Superior temporal gyrus (tissue), 1 donor: ENCODE results near the gene KCTD16.

ENCODE experiments used
- DNase-seq: peaks from one replicate; pipeline ENCODE4 v3.0.0-alpha.2; 2016; ENCODE audit errors: extremely low spot score

Gene KCTD16

DNA sequence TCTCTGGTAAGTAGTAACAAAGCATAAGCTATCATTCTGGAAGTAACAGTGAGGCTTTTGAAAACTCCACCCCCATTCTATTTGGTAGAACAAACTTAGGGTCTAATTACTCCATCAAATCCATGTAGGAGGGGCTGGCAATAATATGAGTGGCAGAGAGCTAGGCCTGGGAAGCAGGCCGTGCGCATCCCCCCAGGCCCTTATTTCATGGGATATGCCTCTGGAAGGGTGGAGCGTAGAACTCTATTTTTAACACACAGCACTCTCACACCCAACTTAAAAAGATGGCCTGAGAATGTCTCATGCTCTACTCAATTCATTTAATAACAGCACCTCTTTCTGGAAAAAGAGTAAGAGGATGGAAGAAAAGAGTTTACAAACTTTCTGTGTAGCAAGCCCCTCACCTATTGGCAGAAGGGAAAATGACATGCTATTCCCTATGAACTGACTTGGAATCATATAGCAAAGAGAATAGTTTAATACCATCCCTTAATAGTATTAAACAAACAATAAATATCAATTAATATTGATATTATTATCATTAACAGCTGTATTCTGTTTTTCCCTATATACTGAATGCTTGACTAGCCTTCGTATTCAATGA is 233.2 kb downstream of the KCTD16 start:
- no peak for DNase-seq

DNA sequence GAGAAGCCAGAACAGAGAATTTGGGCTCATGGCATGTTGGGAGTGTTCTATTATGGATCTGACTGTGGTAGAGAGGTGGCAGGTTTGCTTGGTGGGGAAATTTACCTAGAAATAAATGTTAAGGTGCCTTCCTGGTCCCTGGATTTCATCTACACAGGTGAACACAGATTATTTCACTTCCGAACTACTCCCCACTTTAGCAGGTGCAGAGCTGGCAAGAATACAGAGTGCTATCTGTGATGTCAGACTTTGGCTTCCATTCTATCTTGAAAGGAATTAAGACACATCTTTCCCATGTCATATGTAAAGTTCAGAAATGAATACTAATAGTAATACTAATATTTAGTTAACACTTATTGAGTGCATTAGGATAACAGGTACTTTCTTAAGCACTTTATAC is 234.0 kb downstream of the KCTD16 start:
- no peak for DNase-seq

DNA sequence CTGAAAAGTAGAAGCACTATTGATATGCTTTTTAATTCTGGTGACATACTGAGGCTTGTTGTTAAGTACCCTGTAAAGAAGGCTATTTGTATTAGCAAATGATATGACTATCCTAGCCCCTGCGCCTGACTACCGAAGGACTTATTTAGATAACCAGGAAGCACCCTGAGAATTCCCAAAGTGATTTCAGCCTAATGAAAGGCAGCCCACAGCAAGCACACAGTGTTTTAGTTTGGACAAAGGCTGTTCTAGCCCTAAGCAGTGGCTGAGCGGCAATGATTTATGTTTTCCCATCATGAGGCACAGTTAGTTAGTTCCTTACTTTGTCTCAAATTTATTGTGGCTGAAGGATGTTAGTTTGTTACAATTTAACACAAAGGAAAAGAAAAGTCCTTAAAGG is 235.3 kb downstream of the KCTD16 start:
- no peak for DNase-seq

DNA sequence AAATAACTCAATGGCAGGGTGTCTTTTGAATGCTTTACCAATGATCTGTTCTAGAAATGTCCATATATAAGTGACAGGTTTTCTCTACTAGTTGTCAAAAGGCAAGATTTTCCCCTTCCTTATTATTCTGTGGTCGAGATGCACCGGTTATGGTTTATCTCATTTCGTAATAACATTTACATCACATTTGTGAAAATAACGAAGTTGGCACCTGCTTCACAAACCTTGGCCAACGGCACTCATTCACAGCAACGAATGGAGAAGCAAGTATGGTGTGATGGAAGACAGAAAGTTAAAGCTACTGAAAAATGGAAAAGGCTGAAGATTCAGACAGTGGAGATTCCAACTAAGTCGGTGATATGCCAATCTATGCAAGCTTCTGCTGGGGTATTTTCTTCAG is 235.8 kb downstream of the KCTD16 start:
- no peak for DNase-seq

DNA sequence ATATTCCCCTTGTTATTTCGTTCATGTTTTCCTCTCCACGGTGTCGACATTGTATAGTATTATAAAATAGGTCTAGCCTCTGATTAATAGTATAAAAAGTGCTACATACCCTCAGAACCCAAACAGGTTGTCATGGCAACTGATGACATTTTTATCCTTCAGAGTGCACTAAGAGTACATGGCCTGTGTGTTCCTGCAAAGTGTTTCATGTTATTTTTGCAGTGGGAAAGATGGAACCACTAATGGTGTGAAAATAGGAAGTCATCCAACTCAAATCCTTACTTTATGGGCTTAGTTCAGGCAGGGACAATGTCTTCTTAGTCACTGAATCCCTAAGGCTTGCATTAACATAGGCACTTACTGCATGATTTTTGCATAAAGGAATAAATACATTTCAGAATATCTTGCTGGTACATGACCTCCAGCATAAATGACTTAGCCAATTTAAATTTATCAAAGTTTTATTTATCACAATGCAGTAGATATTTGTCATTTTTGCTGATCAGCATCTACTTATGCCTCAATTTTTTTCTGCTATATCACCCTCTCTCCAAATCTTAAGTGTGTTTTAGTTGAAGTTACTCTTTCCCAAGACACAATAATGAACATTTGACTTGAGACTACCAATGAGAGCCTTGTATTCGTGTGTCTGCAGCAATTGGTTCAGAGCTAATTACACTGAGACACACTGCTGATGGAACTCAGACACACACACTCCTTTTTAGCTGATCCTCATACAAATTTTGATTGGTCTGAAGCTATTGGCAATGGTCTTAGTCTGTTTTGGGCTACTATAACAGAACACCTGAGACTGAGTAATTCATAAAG is 243.7 kb downstream of the KCTD16 start:
- DNase-seq: no peak

DNA sequence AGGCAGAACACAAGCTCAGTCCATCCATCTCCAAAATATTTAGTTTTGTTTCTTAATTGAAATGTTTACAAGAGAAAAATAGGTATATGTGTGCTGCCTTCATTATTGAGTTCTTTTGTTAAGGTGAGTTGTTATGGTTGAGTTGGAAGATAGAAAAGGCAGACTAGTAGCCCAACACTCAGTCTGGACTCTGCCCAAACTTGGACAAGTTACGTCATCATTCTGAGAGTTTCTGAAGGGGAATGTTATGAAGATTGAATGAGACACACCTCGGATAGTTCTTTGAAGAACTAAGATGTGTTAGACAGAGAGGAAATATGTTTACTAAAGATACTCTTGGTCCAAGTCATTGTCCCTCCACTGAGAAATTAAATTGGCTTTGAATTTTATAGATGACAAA is 245.5 kb downstream of the KCTD16 start:
- no peak for DNase-seq

DNA sequence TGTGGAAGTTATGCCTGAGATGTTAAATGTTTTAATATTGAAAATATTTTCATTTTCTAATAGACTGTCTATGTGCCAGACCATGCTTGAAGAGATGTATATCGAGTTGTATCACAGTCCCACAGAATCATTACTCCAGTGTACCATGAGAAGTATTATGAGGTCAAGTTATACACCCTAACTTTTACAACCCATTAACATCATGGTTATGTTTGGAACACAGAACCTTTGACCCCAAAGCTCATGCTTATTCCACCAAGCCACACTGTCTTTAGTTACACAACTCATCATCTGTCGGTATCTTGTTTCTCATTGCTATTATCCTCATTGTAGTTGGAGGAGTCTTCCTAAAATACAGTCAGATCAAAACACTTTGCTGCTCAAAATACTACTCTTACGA is 248.0 kb downstream of the KCTD16 start:
- no peak for DNase-seq

DNA sequence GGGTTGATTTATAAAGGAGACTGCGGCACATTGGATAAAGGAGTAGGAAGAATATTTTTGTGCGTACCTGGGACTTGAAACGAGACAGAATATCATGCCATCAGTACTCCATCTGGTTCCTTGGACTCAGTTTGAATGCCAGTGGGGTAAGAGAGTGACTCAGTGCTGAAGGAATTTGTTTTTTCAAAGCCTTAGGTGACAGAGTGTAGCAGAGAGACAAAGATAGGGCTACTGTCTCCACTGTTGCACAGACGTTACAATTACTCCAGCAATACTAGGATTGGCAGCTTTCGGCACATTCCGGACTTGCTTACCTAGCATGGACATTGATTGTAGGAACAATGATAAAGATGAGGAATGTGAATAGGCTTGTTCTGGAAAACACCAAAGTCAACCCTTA is 250.7 kb downstream of the KCTD16 start:
- no peak for DNase-seq

DNA sequence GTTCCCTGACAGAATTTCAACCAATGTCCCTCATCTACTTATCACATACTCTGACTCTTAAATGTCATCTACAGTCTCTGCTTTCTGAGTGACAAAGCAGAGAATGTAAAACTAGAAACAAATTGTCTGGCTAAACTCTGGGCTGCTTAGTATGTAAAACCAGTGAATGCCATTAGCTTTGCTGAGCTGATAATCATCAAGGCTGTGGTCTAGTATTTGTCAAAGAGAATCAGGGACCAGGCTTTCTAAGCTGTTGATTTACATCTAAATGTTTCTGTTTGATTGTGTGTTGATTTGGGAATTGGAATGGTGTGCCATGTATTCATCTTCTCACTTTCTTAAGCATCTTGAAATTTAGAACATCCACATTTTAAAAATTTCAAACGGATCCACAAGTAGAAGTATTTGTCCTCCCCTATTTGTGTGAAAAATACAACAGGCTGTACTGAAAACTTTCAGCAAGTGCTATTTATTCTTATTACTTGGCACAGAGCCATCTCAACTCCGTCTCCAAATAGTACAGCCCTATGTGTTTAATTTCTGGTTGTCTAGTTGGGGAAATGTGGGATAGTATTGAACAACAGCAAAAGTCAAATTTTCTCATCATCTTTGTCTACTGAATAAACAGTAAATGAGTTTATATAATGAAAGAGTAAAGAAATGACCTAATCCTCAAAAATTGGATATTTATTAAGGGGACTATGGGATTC is 251.5 kb downstream of the KCTD16 start:
- DNase-seq: no peak

DNA sequence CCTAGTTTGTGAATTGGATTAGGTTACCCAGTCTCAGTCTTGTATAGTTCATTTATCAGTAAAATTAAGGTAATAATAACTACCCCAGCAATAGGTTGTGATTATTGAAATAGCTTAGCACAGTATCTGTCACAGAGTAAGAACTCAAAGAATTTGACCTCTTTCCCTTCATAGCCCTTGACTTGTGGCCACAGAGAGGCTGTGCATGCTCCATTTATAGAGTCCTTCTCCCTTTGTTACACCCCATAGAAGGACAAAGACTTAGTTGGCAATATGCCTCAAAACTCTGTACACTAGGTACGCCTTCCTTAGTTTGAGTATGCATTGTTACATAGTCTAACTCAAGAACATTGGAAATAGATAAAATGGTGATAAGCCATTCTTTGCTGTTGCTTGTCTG is 257.2 kb downstream of the KCTD16 start:
- DNase-seq: no peak

DNA sequence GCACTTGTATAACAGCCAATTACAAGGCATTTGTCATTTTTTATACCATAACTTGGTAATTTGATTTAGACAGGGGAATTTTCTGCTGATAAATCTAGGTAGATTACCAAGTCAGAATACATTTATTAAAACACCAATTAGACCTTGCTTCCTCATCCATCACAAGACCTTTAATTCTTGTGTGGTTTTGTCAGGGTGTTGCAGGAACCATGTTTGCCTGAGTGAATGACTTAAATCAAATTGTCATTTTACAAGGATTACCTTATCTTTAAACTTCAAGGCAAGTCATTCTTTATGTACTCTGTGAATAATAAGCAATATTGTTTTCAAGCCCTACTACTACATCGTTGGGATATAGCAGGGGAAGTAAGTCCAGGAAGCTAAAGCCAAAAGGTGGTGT is 257.7 kb downstream of the KCTD16 start:
- DNase-seq: no peak

DNA sequence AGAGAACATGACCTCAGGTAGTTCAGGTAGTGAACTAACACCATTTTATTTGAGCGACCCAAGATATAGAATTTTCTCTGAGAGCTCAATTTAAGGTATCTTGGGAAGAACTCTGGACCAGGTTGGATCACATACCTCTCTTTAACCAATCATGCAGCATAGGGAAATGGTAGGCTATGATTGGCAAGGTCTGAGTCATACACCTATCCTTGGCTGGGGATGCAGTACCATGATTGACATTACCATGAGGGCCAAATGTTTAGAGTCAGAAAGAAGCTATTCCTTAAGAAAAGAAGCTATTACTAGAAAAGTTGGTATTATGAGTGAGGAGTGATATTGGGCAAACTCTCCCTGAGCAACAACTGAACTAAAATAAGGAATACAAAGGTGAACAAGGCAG is 258.7 kb downstream of the KCTD16 start:
- no peak for DNase-seq

DNA sequence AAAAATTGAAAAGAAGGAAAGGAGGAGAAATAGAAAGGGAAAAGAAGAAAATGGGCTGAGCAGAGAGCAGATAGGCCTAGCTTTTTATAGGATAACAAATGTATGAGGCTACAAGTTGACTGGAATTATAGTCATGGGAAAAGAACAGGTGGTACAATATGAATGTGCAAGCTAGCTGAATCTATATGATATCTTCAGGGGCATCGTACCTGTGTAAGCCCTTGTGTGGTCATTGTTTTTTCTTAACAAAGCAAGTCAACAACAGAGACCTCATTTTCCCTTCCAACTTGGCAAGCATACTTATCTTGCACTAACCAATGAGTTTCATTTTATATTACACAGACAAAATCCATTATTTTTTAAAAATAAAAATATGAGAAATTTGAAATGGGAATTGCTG is 259.2 kb downstream of the KCTD16 start:
- DNase-seq: no peak

DNA sequence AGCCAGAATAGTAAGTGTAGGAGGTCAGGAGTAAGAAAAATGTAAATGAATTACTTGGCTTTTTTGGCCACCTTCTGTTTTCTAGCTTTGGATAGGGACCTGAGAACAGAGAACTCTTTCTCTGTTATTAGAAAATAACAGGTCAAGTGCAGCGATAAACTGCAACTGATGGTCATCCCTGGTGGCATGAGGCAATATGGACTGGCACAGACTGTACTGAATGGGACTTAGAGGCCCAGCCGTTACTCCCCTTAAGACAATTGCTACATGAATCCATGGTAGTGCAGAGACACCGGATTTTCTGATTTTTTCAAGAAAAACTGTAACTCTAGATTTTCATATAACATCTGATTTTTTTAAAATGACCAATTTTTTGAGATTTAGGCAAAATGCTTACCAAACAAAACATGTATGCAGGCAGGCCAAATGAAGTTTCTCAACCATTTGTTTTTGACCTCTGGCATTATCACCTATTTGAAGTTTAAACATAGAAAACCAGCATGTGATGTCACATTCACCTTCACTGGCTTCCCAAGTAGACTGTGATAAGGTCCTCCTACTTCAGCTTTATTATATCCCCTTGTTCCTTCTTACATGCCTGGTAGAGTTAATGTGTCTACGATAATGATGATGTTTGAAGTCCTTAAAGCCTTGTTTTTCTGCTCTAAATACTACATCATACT is 262.6 kb downstream of the KCTD16 start:
- no peak for DNase-seq

DNA sequence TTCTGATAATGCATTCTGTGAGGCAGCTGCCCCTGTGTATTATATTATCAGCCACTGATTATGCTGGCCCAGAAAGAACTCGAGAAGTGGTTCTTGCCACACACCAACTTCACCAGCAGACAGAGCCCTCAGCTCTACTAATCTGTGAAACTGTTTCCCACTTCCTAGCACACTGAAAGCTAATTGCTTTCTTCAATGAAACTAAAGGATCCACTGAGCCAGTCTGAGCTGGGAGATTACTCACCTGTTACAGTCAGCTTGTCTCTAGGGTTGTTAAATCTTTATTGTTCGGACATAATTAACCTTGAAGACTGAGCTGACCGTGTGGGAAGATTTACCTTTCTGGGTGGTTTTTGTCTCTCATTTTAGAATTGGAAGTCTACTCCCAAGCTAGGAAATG is 263.2 kb downstream of the KCTD16 start:
- DNase-seq: no peak

DNA sequence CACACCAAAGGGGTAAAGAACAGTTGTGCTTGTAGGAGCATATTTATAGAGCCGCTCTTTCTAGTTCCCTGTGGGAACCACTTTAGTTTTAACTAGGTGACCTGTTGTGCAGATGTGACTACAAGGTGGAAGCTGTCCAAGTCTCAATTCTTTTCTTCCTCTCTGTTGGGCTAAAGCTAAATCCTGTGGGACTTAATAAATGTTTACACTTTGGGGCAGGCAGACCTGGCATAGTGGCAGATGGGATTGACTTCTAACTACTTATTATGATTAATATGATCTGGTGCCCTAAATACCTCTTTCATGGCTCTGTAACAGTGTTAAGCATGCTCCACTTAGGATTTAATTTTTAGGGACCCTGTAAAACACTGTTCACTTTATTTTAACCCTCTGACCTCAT is 265.3 kb downstream of the KCTD16 start:
- DNase-seq: no peak

DNA sequence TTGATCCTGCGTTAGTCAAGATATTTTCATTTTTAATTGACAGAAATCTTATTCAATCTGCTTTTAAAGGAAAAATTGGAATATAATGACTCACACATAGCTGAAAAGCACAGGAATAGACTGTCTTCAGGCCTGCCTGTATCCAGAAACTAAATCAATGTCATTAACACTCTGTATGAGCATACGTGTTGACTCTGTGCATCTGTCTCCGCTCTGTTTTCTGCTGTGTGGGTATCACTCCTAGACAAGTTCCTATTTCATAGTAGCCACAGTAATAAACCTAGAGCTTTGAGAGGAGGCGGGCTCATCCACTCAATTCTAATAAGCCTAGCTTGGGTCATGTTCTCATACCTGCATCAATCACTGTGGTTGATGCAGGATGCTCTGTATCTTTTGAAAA is 267.6 kb downstream of the KCTD16 start:
- DNase-seq: no peak

DNA sequence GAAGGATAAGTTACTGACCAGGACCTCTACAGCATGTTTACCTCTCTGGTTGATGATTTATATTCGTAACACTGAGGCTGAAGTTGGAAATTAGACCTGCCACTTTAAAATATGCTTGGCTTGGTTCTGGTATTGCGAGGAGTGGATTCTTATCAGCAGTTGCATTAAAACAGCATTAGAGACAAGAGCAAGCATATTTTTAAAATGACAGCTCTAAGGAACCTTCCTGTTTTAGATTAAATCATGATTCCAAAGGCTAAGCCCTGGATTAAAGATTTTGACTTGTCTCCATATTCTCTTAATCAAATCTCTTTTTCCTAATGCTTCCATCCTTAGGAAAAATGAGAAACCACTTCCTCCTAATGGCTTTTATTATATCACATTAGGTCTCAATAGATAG is 277.8 kb downstream of the KCTD16 start:
- DNase-seq: no peak

DNA sequence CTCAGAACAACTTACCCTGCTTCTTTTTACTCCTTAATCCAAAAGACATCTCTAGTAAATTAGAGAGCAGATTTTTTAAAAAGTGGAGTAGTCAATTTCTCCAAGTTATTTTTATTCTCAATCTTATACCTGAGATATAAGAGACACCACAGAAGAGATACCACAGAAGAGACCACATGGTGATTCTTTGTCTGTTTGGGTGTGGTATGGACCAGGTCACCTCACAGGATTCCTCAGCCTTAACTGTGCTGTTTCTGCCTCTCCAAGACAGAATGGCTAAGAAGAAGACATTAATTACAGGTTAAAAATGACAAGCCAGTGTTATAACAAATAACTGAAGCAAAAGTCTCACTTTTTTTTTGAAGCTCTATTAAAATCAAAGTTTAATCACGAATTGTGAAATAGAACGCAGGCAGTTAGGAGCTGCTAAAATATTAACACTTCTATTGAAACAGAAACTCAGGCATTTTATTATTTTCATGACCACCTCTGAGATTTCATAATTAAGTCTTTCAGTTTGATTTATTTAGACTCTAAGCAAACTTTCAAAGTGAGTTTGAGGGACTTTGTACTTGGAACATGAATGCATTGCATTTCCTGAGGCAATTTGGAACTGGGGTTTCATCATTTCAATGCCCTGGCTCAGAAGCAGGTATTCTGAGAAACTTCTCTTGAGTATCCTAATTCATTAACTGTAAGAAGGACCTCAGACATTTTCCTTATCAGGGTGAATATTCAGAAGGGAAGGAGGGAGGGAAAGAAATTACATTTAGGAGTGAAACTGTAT is 280.7 kb downstream of the KCTD16 start:
- DNase-seq: no peak

DNA sequence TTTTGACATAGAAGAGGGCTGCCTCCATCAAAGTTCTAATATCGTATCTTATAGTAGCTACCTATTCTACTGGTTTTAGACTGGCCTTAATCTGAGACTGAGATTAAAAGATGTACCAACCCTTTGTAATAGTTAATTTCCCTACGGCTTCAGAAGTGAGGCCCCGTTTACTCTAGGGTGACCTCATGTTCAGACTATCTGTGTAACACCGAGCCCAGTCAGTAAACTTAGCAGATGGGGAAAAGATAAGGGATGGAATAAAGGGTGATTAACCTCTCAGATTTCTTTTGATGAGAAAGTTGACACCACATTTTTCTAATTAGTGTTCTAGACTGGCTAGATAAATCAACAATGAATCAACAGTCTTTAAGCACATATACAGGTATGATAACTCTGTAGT is 283.1 kb downstream of the KCTD16 start:
- no peak for DNase-seq

DNA sequence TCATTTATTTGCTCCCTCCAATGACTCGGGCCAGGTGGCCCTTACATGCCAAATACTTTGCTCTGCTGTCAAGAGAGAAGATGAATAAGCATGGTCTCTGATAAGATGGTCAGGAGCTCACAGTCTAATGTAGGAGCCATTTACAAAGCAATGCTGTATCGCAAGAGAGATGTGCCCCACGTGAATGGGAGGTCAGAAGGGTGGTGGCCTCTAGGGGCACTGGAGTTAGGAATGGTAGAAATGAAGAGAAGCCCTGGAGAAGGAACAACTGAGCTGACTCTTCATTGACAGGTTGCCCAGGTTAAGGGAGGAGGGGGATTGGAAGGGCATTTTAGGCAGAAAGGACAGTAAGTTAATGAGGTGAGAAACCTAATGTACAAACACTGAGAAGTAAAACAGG is 286.5 kb downstream of the KCTD16 start:
- DNase-seq: no peak

DNA sequence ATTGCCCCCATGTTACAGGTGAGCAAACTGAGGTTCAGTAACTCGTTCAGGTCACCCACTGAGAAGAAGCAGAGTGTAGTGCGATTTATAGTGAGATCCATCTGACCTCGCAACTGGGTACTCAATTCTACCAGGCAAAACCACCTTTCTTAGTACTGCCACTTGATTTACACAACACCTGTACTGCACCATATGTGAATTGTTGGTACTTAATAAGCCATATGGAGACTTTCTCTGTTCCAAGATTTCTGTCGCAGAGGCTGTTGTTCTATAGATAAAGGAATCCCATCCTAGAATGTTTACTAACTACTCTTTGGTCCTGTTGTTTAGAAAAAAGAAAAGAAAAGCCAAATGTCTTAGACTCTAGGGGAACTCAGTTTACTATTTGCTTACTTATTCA is 287.5 kb downstream of the KCTD16 start:
- DNase-seq: no peak
